HG03045 (cell line): ENCODE results near the gene ZNF660.
A peak's percentile ranks its signal among the peaks of the same experiment; 100 is the strongest.
"Not testable (repeated sequence)": the region's sequence is repeated elsewhere in the genome, so short reads cannot be mapped to it uniquely, and the experiment has no call there.

Experiments
- ATAC-seq: cut with Tn5 transposase; IDR thresholded peaks from one replicate; pipeline ENCODE4 v1.9.1; 2021; ENCODE audit warnings: mild to moderate bottlenecking, moderate library complexity; ENCODE audit not compliant: unreplicated experiment

The ZNF660 gene

GRCh38 chr3:44584646-44585501, at the start of gene ZNF660:
ZNF660 (plus strand) TSS chr3:44584964; CDS start chr3:44594194, 9,230 bp downstream.
- ATAC-seq = peak; percentile 55

- ATAC-seq = no peak
These were observed 49.4 kb upstream of the ZNF660 start for GRCh38 chr3:44535364-44535763.

- not testable (repeated sequence) for ATAC-seq
These were observed 40.0 kb upstream of the ZNF660 start for GRCh38 chr3:44544811-44545210.

- peak; percentile 76 for ATAC-seq
These were observed 29.9 kb upstream of the ZNF660 start, which contains the start of gene ZKSCAN7 for GRCh38 chr3:44554626-44555592. ZKSCAN7 (plus strand) TSS chr3:44555193; CDS start chr3:44557048, 1,855 bp downstream.

DNA sequence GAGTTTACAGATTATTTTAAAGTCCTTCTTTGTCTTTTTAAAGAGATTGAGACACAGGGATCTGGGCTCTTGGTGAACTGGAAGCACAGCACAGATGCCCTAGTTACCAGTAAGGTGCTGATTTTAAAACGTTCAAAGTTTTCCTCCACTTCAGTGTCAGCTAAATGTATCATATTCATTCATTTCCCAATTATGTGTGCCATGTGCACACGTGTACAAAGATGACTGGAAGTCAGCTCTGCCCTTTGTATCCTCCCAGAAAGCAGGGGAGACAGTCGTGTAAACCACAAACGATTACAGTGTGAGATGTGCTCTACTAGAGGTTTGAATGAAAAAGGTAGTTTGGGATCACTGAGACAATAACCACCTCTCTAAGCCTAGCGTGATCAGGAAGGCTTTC, 29.0 kb upstream of the ZNF660 start:
- ATAC-seq = no peak

DNA sequence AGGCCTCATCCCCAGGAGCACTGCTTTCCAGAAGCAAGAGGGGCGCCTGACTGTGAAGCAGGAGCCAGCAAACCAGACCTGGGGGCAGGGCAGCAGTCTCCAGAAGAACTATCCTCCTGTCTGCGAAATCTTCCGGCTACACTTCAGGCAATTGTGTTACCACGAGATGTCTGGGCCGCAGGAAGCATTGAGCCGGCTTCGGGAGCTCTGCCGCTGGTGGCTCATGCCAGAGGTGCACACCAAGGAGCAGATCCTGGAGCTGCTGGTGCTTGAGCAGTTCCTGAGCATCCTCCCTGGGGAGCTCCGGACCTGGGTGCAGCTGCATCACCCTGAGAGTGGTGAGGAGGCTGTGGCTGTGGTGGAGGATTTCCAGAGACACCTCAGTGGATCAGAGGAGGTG, 27.7 kb upstream of the ZNF660 start:
- no peak for ATAC-seq

GRCh38 chr3:44561076-44561475, 23.7 kb upstream of the ZNF660 start:
- ATAC-seq = no peak

- no peak for ATAC-seq
These were observed 22.6 kb upstream of the ZNF660 start for GRCh38 chr3:44562147-44562546.

DNA sequence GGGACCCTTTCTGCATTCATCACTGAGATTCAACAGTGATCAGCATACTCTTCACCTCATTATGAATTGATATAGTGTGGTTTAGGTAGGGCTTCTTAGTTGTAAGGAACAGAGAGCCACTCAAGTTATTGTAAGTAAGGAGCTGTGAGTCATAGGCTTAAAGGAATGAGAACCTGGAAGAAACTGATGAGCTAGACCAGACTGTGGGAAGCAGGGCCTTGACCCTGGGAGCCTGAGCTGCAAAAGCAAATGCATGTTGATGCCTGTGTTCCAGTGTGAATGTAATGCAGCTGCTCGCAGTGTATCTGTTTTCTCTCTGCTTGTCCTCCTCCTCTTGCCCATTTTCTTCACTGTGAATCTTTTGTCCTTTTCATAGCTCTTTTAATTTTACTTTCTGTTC, 16.2 kb upstream of the ZNF660 start:
- ATAC-seq = no peak

DNA sequence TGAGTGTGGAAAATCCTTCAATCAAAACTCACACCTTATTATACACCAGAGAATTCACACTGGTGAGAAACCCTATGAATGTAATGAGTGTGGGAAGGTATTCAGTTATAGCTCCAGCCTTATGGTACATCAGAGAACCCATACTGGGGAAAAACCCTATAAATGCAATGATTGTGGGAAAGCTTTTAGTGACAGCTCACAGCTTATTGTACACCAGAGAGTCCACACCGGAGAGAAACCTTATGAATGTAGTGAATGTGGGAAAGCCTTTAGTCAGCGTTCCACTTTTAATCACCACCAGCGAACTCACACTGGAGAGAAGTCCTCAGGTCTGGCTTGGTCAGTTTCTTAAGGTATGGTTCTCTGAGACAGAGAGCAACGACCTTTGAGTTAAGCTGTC, 13.7 kb upstream of the ZNF660 start:
- ATAC-seq = no peak

DNA sequence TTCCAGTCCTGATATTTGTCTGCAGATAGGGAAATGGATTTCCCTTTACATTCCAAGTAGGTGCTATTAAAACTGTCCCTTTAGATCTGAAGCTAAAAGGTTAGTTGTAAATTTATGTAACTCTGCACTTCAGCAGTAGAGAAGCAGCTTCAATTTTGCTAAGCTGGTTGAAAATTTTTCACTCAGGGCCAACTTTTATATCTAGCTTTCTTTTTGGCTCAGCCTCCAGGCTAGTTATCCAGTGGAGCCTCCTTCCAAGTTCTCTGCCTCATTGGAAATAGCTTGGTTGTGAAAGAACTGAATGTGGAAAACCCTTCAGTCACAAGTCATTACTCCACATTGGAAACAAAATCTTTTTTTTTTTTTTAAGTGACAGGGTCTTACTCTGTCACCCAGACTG, 8.2 kb upstream of the ZNF660 start:
- ATAC-seq = no peak

- not testable (repeated sequence) for ATAC-seq
These were observed 7.3 kb upstream of the ZNF660 start for GRCh38 chr3:44577354-44577952.

- ATAC-seq = not testable (repeated sequence)
These were observed 6.4 kb upstream of the ZNF660 start for GRCh38 chr3:44578316-44578715.

GRCh38 chr3:44578924-44579515, 5.7 kb upstream of the ZNF660 start:
- ATAC-seq = not testable (repeated sequence)

- ATAC-seq = not testable (repeated sequence)
These were observed 5.0 kb upstream of the ZNF660 start for GRCh38 chr3:44579749-44580148.

DNA sequence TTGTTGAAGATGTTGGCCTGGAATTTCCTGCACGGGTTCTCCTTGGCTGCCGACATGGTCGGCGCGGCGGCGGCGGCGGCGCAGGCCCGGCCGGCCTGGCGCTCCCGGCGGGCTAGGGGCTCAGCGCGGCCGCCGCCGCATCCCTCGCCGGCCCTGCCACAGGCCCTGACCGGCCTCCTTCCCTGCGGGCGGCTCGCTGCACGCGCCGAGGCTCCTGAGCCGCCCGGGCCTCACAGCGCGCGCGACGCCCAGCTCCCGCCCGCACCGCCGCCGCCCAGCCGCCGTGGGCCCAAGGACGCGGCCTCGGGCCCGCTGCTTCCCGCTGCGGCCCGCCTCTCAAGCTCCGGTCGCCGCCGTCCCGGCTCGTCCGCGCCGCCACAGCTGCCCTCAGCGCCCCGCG, 3.8 kb upstream of the ZNF660 start:
- not testable (repeated sequence) for ATAC-seq

DNA sequence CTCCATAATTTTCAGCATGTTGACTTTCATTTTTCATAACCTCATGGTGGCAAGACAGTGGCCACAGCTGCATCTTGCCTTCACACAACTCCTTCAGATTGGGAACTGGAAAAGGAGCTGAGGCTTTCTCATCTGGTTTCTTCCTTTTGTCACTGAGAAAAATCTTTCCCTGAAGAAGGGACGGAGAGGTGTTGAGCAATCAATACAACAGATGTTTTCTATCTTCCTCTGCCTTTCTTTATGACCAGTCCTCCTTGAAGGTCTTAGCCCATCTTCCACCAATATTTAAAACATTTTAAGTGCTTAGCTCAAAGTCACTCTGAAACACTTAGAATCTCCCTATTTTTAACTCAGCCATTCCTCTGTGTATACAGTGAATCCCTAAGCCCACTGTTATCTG, 11.9 kb downstream of the ZNF660 start:
- ATAC-seq = no peak

DNA sequence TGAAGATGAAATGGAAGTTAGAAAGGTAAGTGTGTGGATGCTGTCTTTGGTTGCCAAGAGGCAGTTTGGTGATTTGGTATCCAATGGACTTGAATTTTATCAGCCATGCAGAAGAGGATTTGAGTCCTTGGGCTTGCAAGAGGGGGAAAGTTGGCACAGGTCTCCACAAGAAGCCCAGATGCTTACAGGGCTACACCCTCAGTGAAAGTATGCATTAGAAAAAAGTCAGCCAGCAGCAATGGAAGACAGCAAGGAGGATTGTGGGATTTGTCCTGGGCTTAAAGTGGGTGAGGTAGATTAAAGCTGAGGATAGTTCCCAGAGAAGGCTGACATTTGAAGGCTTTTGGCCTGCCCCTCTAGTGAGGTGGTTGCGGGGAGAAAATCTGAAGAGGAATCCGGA, 17.0 kb downstream of the ZNF660 start:
- no peak for ATAC-seq

DNA sequence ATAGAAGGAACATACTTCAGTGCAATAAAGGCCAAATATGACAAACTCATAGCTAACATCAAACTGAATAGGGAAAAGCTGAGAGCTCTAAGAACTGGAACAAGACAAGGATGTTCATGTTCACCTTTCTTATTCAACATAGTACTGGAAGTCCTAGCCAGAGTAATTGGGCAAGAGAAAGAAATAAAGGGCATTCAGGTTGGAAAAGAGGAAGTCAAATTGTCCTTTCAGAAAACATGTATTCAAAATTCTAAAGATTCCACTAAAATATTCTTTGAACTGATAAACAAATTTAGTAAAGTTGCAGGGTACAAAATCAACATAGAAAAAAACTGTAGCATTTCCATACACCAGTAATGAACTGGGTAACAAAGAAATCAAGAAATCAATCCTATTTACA, 27.9 kb downstream of the ZNF660 start:
- no peak for ATAC-seq

GRCh38 chr3:44624749-44625480, 40.2 kb downstream of the ZNF660 start, which contains the start of gene ZNF197:
ZNF197 (plus strand) TSS chr3:44625036; CDS start chr3:44629155, 4,119 bp downstream.
- ATAC-seq = peak; percentile 89
